HCT116 (cell line): ENCODE measurements around the gene MTARC2. TPM values are rescaled to one million over a fixed set of nuclear protein-coding genes. Genes with fewer than 3 reads are reported as not detected.

Experiments used
- ATAC-seq: fragments of 200-7000 bp; cut with Tn5 transposase; 2 replicates; pipeline ENCODE4 v1.9.1; 2020; ENCODE audit warnings: mild to moderate bottlenecking, moderate library complexity
- BruUV-seq: library from RNA; stranded (reverse); fragments of 400-500 nt; replicated peaks from 2 replicates; lab custom pipeline; 2021; lab: Mats Ljungman, UMichigan
- CTCF ChIA-PET: fragments of 300-600 bp; sonication (Branson Sonifier 250); formaldehyde crosslinking; loops from one replicate; lab custom pipeline; 2021; ENCODE audit warnings: antibody characterized with exemption; lab: Charles Lee
- POLR2A ChIA-PET: fragments of 300-600, 350-600 bp; sonication (Branson Sonifier 250); formaldehyde crosslinking; loops from one replicate; lab custom pipeline; 2021; ENCODE audit warnings: antibody characterized with exemption; lab: Charles Lee
- RAD21 ChIA-PET, 2 experiments: fragments of 300-600 bp; sonication (Branson Sonifier 250); formaldehyde crosslinking; loops; one replicate each; lab custom pipeline; 2023; ENCODE audit warnings: low total read pairs in 2 of 2; ENCODE audit not compliant: uncharacterized antibody in 2 of 2, unreplicated experiment in 2 of 2, low non-redundant PET in 1 of 2; lab: Charles Lee
- DNase-seq: peaks from one replicate; pipeline ENCODE4 v3.0.0-alpha.2; 2010; ENCODE audit warnings: low read depth, low spot score
- H2AFZ ChIP-seq: fragments of 200-600 bp; shearing (Covaris generic), sonication (generic); 2 replicates; pipeline ENCODE4 v1.6.1; 2017; ENCODE audit warnings: low read depth, mixed run types, mixed read lengths, antibody characterized with exemption, low read length; ENCODE audit not compliant: poor library complexity, severe bottlenecking
- H3K27ac ChIP-seq: 2 replicates; pipeline ENCODE4 v1.5.1; 2012; ENCODE audit warnings: low read depth, low read length
- H3K27me3 ChIP-seq: fragments of 200-600 bp; sonication (generic); 2 replicates; pipeline ENCODE4 v1.6.1; 2016; ENCODE audit warnings: mixed run types, low read length, mixed read lengths; ENCODE audit not compliant: insufficient read depth
- H3K36me3 ChIP-seq, 2 experiments: fragments of 200-500 bp in 1 of 2; fragments of 200-600 bp in 1 of 2; sonication (Bioruptor generic) in 1 of 2; sonication (generic) in 1 of 2; 2 replicates each; pipeline versions ENCODE4 v1.5.1 to v1.6.1; 2014 to 2016; ENCODE audit warnings: low read length in 2 of 2, inconsistent platforms in 1 of 2, mixed read lengths in 1 of 2, mixed run types in 1 of 2; ENCODE audit not compliant: insufficient read depth in 2 of 2, control insufficient read depth in 1 of 2
- H3K4me1 ChIP-seq, 2 experiments: fragments of 200-600 bp in 1 of 2; sonication (generic) in 1 of 2; 2 replicates each; pipeline versions ENCODE4 v1.5.1 to v1.6.1; 2012 to 2017; ENCODE audit warnings: low read length in 2 of 2, inconsistent platforms in 1 of 2, mild to moderate bottlenecking in 1 of 2, mixed read lengths in 1 of 2, mixed run types in 1 of 2, moderate library complexity in 1 of 2; ENCODE audit not compliant: insufficient read depth in 2 of 2, control insufficient read depth in 1 of 2
- H3K4me2 ChIP-seq: fragments of 200-600 bp; sonication (generic); 2 replicates; pipeline ENCODE4 v1.6.1; 2017; ENCODE audit warnings: mixed run types, low read length, mixed read lengths
- H3K4me3 ChIP-seq, 2 experiments: fragments of 200-600 bp in 1 of 2; sonication (generic) in 1 of 2; replicated peaks in 1 of 2; 2 replicates each; pipeline ENCODE4 v1.5.1; 2011 to 2016; ENCODE audit warnings: low read length in 2 of 2, control low read depth in 1 of 2, low read depth in 1 of 2, mild to moderate bottlenecking in 1 of 2, mixed read lengths in 1 of 2, mixed run types in 1 of 2
- H3K79me2 ChIP-seq: fragments of 200-600 bp; sonication (generic); 2 replicates; pipeline ENCODE4 v1.6.1; 2017; ENCODE audit warnings: mild to moderate bottlenecking, mixed run types, low read length, moderate library complexity, mixed read lengths; ENCODE audit not compliant: insufficient read depth
- H3K9ac ChIP-seq: fragments of 200-600 bp; sonication (generic); 2 replicates; pipeline ENCODE4 v1.6.1; 2016; ENCODE audit warnings: low read length, mixed read lengths
- H3K9me2 ChIP-seq: fragments of 200-600 bp; sonication (generic), shearing (Covaris generic); 2 replicates; pipeline ENCODE4 v1.6.1; 2017; ENCODE audit warnings: mixed run types, mild to moderate bottlenecking, moderate library complexity; ENCODE audit not compliant: insufficient read depth
- H3K9me3 ChIP-seq, 2 experiments: fragments of 200-500 bp in 1 of 2; fragments of 200-600 bp in 1 of 2; sonication (Bioruptor generic) in 1 of 2; sonication (generic) in 1 of 2; 2 replicates each; pipeline ENCODE4 v1.6.1; 2014 to 2017; ENCODE audit warnings: low read length in 2 of 2, mixed read lengths in 2 of 2, inconsistent platforms in 1 of 2, low read depth in 1 of 2, mild to moderate bottlenecking in 1 of 2, mixed run types in 1 of 2, moderate library complexity in 1 of 2; ENCODE audit not compliant: control insufficient read depth in 1 of 2, insufficient read depth in 1 of 2
- H4K20me1 ChIP-seq: fragments of 200-600 bp; sonication (generic), shearing (Covaris generic); 2 replicates; pipeline ENCODE4 v1.6.1; 2017; ENCODE audit warnings: mixed run types, mild to moderate bottlenecking, moderate library complexity; ENCODE audit not compliant: insufficient read depth
- CBX3 ChIP-seq: IDR thresholded peaks from 2 replicates; pipeline ENCODE4 v1.6.1; 2012; ENCODE audit warnings: low read depth
- CEBPB ChIP-seq: IDR thresholded peaks from 2 replicates; pipeline ENCODE4 v1.6.1; 2012; ENCODE audit warnings: low read depth
- EGR1 ChIP-seq: IDR thresholded peaks from 2 replicates; pipeline ENCODE4 v1.6.1; 2012; ENCODE audit warnings: low read depth
- ELF1 ChIP-seq: IDR thresholded peaks from 2 replicates; pipeline ENCODE4 v1.6.1; 2012; ENCODE audit warnings: low read depth, borderline replicate concordance
- EZH2 ChIP-seq: fragments of 200-600 bp; sonication (generic); IDR thresholded peaks from 2 replicates; pipeline ENCODE4 v1.6.1; 2017; ENCODE audit warnings: antibody characterized with exemption, mixed run types
- EZH2phosphoT487 ChIP-seq: fragments of 200-600 bp; IDR thresholded peaks from 2 replicates; pipeline ENCODE4 v1.6.1; 2018; ENCODE audit warnings: antibody characterized with exemption, borderline replicate concordance
- FOSL1 ChIP-seq: IDR thresholded peaks from 2 replicates; pipeline ENCODE4 v1.6.1; 2012; ENCODE audit warnings: low read depth
- JUND ChIP-seq: IDR thresholded peaks from 2 replicates; pipeline ENCODE4 v1.6.1; 2012
- POLR2AphosphoS5 ChIP-seq: IDR thresholded peaks from 2 replicates; pipeline ENCODE4 v1.6.1; 2011; ENCODE audit warnings: mild to moderate bottlenecking, low read depth, low read length, moderate library complexity
- RAD21 ChIP-seq: IDR thresholded peaks from 2 replicates; pipeline ENCODE4 v1.6.1; 2012; ENCODE audit warnings: low read depth, mild to moderate bottlenecking
- SRF ChIP-seq: IDR thresholded peaks from 2 replicates; pipeline ENCODE4 v1.6.1; 2012; ENCODE audit warnings: low read depth
- TCF7L2 ChIP-seq: IDR thresholded peaks from 2 replicates; pipeline ENCODE4 v1.7.0; 2011; ENCODE audit warnings: borderline replicate concordance, inconsistent platforms; ENCODE audit not compliant: insufficient read depth, insufficient read length; ENCODE audit errors: extremely low read depth
- YY1 ChIP-seq: IDR thresholded peaks from 2 replicates; pipeline ENCODE4 v1.6.1; 2011; ENCODE audit warnings: low read length, low read depth, moderate library complexity, mild to moderate bottlenecking; ENCODE audit not compliant: insufficient replicate concordance; ENCODE audit errors: extremely low read depth
- ZFX ChIP-seq: fragments of 450-650 bp; IDR thresholded peaks from 2 replicates; pipeline ENCODE4 v1.6.1; 2017
- ZNF274 ChIP-seq: fragments of 200-500 bp; sonication (Bioruptor generic); IDR thresholded peaks from 2 replicates; pipeline ENCODE4 v1.6.1; 2014; ENCODE audit warnings: mild to moderate bottlenecking, low read depth, low read length, inconsistent platforms
- intact Hi-C: fragments of 100-400 bp; cut with micrococcal nuclease; formaldehyde crosslinking; loops from 2 replicates; pipeline ENCODE4 v1.10.0; 2022
- total RNA-seq: library from RNA; stranded (reverse); gene quantifications from one replicate; pipeline ENCODE4 v1.2.1, GENCODE V29; 2021; ENCODE audit not compliant: unreplicated experiment
- TF ChIP-seq, protein P1 (sequence below), 3 experiments: fragments of 200-600 bp in 1 of 3; sonication (generic) in 1 of 3; IDR thresholded peaks in 2 of 3; conservative IDR thresholded peaks in 1 of 3; 2 replicates each; pipeline ENCODE4 v1.5.1; 2012 to 2017; ENCODE audit warnings: low read depth in 2 of 3, low read length in 2 of 3, antibody characterized with exemption in 1 of 3, borderline replicate concordance in 1 of 3, control low read depth in 1 of 3, mild to moderate bottlenecking in 1 of 3, mixed read lengths in 1 of 3, mixed run types in 1 of 3, moderate library complexity in 1 of 3; ENCODE audit not compliant: insufficient read depth in 1 of 3
- TF ChIP-seq, protein P2 (sequence below): IDR thresholded peaks from 2 replicates; pipeline ENCODE4 v1.6.1; 2012
- TF ChIP-seq, protein P3 (sequence below): IDR thresholded peaks from 2 replicates; pipeline ENCODE4 v1.6.1; 2012; ENCODE audit warnings: low read depth

The MTARC2 gene
- total RNA-seq, 1 experiment from 2014 or later, result 16.6 TPM

DNA sequence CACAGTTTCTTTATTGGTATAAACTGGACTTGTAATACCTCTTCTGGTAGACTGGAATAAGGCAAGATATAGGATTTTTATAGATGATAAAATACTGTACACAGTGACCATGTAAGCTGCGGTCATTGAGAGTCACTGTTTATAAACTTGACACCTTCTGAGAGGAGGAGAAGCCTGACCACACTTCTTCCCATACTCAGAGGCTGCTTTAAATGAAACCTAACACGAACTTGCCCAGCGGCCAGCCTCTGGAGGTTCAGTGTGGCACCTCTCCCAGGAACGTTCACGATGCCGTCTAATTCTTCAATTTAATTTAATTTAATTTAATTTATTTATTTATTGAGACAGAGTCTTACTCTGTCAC, 61.0 kb downstream of the MTARC2 start:
- Histone ChIP-seq H3K27me3 (no peaks in the 10 kb centered on the region), H3K9ac (no peak overlapping the region), H3K27ac (no peak overlapping the region), H3K4me3 (no peak overlapping the region), H3K9me3 (no peaks in the 10 kb centered on the region)
- BruUV-seq, result no TSS peak
- intact Hi-C loops, result no loop called here
- no peak for DNase-seq
- TF ChIP-seq EZH2 (no peak), FOSL1 (no peak), SRF (no peak), ZNF274 (no peak), CEBPB (no peak), ELF1 (no peak), POLR2AphosphoS5 (no peak), EZH2phosphoT487 (no peak), EGR1 (no peak), YY1 (no peak), JUND (no peak), CBX3 (no peak), ZFX (no peak), RAD21 (no peak), TCF7L2 (no peak)
- TF ChIP-seq, protein P1, sequence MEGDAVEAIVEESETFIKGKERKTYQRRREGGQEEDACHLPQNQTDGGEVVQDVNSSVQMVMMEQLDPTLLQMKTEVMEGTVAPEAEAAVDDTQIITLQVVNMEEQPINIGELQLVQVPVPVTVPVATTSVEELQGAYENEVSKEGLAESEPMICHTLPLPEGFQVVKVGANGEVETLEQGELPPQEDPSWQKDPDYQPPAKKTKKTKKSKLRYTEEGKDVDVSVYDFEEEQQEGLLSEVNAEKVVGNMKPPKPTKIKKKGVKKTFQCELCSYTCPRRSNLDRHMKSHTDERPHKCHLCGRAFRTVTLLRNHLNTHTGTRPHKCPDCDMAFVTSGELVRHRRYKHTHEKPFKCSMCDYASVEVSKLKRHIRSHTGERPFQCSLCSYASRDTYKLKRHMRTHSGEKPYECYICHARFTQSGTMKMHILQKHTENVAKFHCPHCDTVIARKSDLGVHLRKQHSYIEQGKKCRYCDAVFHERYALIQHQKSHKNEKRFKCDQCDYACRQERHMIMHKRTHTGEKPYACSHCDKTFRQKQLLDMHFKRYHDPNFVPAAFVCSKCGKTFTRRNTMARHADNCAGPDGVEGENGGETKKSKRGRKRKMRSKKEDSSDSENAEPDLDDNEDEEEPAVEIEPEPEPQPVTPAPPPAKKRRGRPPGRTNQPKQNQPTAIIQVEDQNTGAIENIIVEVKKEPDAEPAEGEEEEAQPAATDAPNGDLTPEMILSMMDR (IDR thresholded peaks at IDR 0.05 in 2 of 3, conservative IDR thresholded peaks at IDR 0.05 in 1 of 3; ENCODE audit: borderline replicate concordance in 1 of 3, insufficient read depth in 1 of 3, low read depth in 2 of 3, low read length in 2 of 3), result no peak
- TF ChIP-seq, protein P2, sequence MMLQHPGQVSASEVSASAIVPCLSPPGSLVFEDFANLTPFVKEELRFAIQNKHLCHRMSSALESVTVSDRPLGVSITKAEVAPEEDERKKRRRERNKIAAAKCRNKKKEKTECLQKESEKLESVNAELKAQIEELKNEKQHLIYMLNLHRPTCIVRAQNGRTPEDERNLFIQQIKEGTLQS, result no peak
- TF ChIP-seq, protein P3, sequence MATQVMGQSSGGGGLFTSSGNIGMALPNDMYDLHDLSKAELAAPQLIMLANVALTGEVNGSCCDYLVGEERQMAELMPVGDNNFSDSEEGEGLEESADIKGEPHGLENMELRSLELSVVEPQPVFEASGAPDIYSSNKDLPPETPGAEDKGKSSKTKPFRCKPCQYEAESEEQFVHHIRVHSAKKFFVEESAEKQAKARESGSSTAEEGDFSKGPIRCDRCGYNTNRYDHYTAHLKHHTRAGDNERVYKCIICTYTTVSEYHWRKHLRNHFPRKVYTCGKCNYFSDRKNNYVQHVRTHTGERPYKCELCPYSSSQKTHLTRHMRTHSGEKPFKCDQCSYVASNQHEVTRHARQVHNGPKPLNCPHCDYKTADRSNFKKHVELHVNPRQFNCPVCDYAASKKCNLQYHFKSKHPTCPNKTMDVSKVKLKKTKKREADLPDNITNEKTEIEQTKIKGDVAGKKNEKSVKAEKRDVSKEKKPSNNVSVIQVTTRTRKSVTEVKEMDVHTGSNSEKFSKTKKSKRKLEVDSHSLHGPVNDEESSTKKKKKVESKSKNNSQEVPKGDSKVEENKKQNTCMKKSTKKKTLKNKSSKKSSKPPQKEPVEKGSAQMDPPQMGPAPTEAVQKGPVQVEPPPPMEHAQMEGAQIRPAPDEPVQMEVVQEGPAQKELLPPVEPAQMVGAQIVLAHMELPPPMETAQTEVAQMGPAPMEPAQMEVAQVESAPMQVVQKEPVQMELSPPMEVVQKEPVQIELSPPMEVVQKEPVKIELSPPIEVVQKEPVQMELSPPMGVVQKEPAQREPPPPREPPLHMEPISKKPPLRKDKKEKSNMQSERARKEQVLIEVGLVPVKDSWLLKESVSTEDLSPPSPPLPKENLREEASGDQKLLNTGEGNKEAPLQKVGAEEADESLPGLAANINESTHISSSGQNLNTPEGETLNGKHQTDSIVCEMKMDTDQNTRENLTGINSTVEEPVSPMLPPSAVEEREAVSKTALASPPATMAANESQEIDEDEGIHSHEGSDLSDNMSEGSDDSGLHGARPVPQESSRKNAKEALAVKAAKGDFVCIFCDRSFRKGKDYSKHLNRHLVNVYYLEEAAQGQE, result no peak
- TF ChIP-seq, all 23 proteins: peak for 0
- no peaks in the 10 kb centered on the region for H4K20me1 ChIP-seq
- 0 out of 4 replicates have a peak, but pooled peaks cover 0 to 4% of the 10 kb centered on the region in 2 experiments for H3K36me3 ChIP-seq
- POLR2A ChIA-PET, result no interaction called here
- H3K9me2 ChIP-seq, result no peaks in the 10 kb centered on the region
- RAD21 ChIA-PET, result no interaction called here
- CTCF ChIA-PET, result no interaction called here
- no peak for ATAC-seq
- no peaks in the 10 kb centered on the region; a peak in 1 of 4 replicates for H3K4me1 ChIP-seq
- no peak overlapping the region for H3K4me2 ChIP-seq
- no peaks in the 10 kb centered on the region for H3K79me2 ChIP-seq
- H2AFZ ChIP-seq, result no peak overlapping the region
